GM19238 (cell line): ENCODE measurements around the gene HAUS8.
A peak's percentile ranks its signal among the peaks of the same experiment; 100 is the strongest.

Experiments
- DNase-seq: peaks from one replicate; pipeline ENCODE4 v3.0.0; 2011; ENCODE audit warnings: low spot score; ENCODE audit not compliant: insufficient read length

Gene HAUS8

DNA sequence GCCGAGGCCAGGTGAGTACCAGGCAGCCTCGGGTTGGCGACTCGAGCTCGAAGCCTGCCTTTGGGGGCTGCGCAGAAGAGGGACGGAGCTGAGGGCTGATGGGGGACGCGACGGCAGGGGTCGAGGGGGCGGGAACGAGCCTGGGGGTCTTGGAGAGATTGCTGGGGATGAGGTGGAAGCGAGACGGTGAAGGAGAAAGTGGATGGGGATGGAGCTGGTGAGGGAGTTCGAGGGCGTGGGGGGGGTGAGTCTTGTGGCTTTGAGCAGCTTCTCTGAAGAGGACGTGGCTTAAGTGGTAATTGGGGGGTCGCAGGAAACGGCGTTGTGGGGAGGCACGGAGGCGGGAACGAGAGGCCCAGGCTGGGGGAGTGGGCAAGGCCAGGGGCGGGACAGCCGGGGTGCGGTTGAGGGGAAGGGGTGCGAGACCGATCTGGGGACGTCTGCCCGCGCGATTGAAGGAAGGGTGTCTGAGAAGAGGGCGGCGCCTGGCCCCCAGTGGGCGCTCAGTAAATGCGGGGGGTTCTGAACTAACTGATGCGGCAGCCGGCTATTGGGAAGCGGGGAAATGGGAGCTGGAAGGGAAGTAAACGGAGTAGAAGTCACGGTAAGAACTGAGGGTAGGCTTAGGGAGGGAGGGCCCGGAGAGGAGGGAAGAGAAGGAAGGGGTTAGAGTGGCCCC is 751 bp upstream of the HAUS8 start:
- DNase-seq, result peak; percentile 41

DNA sequence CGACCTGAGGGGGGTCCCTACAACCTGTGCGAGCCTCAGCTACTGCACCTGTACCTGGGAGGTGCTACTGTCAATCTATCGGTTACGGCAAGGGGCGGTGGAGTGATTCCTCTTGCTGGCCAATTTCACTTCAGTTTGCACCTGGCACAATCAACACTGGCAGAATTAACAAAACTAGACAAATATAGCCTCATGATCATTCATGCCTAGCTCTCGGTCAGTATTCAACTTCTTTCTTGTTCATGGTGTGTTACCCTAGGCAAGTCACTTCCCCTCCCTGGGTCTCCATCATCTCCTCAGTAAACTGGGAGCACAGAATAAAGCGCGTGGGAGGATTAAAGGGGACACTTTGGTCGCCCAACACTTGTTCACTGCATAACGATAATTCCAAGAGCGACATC is 618 bp downstream of the HAUS8 start:
- DNase-seq, result no peak

DNA sequence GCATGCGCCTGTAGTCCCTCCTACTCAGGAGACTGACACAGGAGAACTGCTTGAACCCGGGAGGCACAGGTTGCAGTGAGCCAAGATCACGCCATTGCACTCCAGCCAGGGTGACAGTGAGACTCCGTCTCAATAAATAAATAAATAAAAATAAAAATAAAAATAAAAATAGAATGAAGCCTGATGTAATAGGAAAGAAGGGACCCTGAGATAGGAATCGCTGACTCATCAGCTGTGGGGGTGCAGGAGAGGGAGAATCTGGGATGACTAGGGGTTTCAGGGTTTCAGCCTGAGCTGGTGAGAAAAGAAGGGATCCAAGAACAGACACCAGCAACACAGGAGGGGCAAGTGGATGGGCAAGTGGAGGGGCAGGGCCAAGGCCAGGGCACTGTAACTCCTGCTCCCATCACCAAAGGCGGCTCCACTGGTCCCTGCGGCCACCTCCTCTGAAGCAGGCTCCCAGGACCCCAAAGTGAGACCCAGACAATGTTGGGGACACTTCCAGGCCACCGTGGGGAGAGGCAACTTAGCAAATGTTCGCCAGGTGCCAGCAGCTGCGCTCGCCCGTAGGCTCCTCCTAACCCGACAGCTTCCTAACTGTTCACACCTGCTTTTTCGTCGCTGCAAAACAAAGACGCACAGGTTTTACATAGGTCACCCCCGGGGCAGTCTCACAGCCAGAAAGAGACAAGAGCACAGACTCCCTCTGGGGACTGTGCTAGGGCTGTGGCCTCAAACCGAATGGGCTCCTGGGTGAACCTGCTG is 1.2 kb downstream of the HAUS8 start:
- no peak for DNase-seq

DNA sequence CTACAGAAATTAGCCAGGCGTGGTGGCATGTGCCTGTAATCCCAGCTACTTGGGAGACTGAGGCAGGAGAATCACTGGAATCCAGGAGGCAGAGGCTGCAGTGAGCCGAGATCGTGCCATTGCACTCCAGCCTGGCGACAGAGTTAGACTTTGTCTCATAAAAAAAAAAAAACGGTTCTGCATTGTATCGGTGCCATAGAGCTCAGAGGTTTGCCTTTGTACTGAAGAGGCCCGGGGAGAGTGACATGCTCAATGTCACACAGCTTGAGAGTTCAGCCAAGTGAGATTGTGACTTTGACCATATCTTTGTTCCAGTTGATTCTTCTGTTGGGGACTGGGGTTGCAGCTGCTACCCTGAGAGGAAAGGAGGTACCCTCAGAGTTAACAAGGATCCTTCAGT is 4.3 kb downstream of the HAUS8 start:
- no peak for DNase-seq

- no peak for DNase-seq
Observed at GRCh38 chr19:17070421-17070820, 4.8 kb downstream of the HAUS8 start.

DNA sequence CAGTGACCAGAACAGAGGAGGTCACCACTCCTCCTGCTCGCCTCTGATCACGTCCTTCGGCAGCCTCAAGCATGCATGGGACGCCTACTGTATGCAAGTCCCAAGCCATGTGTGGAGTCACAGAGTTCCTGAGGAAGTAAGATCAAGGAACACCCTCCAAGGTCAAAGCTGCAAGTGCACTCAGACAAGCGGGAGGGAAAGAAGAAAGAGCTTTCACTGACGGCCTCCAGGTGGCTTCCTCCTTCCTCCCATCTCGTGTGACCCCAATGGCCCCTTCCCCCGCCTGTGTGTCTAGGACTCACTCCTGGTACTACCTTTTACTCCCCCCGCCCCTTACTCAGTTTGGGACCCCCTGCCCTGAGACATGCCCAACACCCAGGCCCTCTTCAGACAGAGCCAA is 6.1 kb downstream of the HAUS8 start:
- no peak for DNase-seq

GRCh38 chr19:17063428-17063827 is 11.8 kb downstream of the HAUS8 start:
- no peak for DNase-seq

DNA sequence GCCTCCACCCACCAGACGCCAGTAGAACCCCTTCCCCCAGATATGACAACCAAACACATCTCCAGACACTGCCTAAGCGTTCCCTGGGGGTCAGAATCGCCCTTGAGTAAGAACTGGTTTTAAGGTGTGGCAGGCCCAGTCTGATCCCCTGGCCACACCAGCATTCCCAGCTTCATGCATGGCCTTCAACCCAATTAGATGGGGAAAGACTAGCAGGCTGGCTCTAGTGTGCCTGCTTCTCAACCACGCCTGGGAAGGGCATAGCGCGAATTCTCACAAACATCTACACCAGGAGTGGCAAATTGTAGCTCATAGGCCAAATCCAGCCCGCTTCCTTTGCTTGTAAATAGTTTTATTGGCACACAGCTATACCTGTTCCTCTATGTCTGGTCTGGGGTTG is 13.6 kb downstream of the HAUS8 start:
- DNase-seq, result no peak

GRCh38 chr19:17061205-17061604 is 14.0 kb downstream of the HAUS8 start:
- DNase-seq, result no peak

- no peak for DNase-seq
Observed at GRCh38 chr19:17060802-17061201, 14.4 kb downstream of the HAUS8 start.

GRCh38 chr19:17058236-17058635 is 17.0 kb downstream of the HAUS8 start:
- DNase-seq, result no peak

DNA sequence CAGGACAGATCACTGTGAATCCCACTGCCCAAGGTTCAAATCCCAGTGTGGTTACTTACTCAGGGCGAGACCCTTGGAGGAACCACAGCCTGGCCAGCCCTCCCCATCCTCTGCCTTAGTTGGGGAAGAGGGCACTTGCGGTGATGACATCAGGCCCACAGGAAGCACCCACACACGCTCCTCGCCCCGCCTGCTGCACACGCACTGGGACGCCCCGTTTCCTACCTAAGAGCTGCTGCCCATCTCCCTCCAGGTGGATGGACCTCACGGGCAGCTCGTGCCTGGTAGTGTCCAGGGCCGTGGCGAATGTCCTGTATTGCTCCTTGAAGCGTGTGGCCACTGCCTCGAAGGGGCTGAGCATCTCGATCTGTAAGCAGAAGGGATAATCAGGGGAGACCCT is 19.6 kb downstream of the HAUS8 start:
- DNase-seq, result no peak

GRCh38 chr19:17054746-17055145 is 20.5 kb downstream of the HAUS8 start:
- DNase-seq, result no peak

DNA sequence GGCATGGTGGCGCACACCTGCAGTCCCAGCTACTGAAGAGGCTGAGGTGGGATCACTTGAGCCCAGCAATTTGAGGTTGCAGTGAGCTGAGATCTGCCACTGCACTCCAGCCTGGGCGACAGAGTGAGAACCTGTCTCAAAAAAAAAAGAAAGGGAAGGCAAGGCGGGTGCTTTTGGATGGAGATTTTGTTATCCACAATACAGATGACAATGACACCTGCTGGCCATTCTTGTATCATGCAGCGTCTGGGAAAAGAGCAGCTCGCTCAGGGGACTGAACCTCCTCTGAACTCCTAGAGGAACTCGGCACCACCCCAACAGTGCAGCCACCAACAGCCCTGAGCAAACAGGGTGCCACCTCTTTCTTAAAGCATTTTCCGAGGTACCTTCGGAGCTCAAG is 22.8 kb downstream of the HAUS8 start:
- no peak for DNase-seq

DNA sequence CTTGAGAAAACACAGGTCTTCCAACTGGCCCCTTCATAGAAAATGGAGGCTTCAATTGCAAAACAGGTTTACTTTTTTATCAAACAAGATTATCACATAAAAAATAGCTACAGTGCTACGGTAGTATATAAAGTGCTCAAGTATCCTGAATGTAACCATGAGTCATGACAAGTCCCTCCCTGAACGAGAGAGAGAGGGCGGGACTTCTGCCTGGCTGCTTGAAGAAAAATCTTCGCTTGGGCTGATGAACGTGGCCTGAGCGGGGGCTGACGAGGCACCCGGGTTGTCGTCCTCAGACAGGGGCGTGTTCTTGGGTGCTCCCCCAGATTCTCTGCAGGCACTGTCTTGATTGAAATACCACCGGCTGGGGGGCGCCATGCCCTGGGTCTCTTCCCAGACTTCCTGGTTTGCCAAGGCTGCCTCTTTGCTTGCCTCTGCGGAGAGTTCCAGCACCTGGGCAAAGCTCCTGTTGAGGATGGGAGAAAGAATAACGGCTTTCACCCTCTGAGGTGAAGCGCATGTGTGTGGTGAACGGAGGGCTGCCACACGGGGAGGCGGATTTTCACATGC is 25.5 kb downstream of the HAUS8 start:
- no peak for DNase-seq

GRCh38 chr19:17048885-17049453 is 26.3 kb downstream of the HAUS8 start:
- DNase-seq, result no peak

DNA sequence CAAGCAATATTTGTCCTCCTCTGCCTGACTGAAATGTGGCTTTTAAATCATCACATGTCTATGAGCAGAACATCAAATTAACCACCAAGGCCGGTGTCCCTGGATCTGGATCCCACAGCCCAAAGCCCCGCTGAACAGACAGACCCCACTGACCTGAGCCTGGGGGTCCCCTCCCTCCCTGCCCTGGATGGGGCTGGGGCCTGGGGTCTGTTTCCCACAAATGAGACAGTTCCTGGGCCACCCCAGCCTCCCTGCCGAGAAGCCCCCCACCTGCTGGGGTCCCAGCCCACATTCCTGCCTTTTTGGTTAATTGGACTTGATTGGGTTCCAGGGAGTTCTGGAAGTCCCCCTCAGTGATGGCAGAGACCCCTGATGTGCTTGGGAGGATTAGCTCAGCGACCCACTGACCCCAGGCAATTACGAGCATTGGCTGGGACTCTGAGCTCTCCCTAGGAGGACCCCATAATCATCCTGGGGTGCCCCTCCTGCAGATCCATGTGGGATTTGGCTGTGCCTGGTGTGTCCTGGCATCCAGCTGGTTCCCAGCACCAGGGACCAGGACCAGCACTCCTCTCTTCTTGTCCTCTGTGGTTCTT is 29.2 kb downstream of the HAUS8 start:
- DNase-seq, result no peak

GRCh38 chr19:17043744-17044143 is 31.5 kb downstream of the HAUS8 start:
- no peak for DNase-seq

DNA sequence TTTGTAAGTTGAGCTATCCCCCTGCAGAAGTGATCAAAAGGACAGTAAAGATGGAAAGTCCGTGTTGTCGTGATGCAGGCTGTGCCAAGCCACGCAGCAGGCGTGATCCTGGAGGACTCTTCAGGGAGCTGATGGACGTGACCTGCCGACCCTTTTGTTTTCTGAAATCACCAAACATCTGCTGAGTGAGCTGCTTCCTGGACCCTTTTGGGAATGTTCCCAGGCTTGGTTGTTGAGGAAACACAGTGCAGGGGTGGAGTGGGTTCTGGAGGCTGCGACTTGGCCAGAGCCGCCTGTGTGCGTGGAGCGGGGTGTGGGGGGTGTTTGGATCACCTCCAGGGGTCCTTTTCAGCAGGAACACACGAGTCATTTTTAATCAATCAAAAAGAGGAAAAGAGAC is 33.3 kb downstream of the HAUS8 start:
- DNase-seq, result no peak

DNA sequence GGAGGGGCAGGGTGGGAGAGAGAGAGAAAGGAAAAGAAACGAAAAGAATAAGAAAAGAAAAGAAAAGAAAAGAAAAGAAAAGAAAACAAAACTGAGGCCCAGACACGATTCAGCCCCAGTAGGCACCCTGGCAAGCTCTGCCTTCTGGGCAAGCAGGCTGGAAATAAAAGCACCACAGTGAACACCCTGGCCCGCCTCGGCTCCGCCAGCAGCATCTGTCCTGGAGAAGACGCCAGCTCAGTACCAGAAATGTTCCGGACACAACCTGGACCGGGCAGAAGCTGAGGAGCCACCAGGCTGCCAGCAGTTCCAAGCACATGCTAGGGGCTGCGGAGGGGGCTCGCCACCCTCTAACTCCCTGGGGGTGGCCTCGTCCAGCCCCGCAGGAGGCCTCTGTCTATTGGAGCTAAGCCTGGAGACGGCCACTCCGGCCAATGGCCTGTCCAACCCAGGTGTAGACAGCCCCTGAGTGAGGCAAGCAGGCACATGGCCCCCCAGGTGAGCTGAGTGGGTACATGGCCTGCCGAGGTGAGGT is 37.2 kb downstream of the HAUS8 start:
- no peak for DNase-seq

DNA sequence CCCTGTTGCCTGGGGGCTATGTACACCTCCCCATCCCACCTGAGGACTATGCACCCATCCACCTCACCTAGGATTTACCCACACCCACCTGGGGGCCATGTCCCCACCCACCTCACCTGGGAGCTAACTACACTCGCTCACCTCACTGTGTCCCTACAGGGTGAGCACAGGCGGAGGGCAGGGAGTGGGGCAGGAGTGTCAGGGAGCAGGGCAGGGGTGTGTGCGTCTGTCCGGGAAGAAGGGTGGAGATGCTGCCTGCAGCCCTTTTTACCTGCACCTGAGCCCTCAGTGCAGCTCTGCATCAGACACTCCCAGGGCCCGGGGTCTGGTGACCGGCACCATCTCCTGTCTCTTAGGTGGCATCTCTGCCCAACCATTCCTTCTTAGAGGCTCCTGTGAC is 38.1 kb downstream of the HAUS8 start:
- DNase-seq, result no peak

DNA sequence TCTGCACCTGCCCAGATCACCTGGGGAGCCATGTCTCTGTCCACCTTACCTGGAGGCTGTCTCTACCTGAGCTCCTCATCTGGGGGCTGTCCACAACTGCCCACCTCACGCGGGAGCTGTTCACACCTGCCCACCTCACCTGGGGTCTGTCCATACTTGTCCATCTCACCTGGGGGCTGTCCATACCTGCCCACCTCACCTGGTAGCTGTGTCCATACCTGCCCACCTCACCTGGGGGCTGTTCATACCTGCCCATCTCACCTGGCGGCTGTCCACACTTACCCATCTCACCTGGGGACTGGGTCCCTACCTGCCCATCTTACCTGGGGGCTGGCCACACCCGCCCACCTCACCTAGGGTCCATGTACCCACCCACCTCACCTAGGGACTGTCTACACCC is 38.6 kb downstream of the HAUS8 start:
- no peak for DNase-seq
